Spleen (tissue), 11 donors: ENCODE data around the gene SLIT1. TPM values are rescaled to one million over a fixed set of nuclear protein-coding genes. Genes with fewer than 3 reads are reported as not detected.

Experiments
- DNase-seq: peaks from one replicate; pipeline ENCODE4 v3.0.0-alpha.2; 2020
- H3K27ac ChIP-seq, 8 donors: fragments of 200-600 bp; sonication (generic) in 7 of 8; 1 replicate in 4 of 8; 2 replicates in 4 of 8; pipeline versions ENCODE4 v1.5.0 to v1.8.0; 2016 to 2021; ENCODE audit warnings: inconsistent platforms in 4 of 8, mild to moderate bottlenecking in 4 of 8, moderate library complexity in 1 of 8
- H3K27me3 ChIP-seq, 7 donors: fragments of 200-600 bp; sonication (generic) in 6 of 7; replicated peaks in 1 of 7; 1 replicate in 4 of 7; 2 replicates in 3 of 7; pipeline versions ENCODE4 v1.5.0 to v1.8.0; 2016 to 2021; ENCODE audit warnings: inconsistent platforms in 3 of 7, mild to moderate bottlenecking in 1 of 7
- H3K36me3 ChIP-seq, 6 donors: fragments of 200-600 bp; sonication (generic) in 5 of 6; 1 replicate in 4 of 6; 2 replicates in 2 of 6; pipeline versions ENCODE4 v1.5.0 to v1.8.0; 2016 to 2021; ENCODE audit warnings: inconsistent platforms in 2 of 6
- H3K4me1 ChIP-seq, 6 donors: fragments of 200-600 bp; sonication (generic) in 5 of 6; 1 replicate in 3 of 6; 2 replicates in 3 of 6; pipeline versions ENCODE4 v1.5.0 to v1.8.0; 2016 to 2021; ENCODE audit warnings: inconsistent platforms in 3 of 6
- H3K4me3 ChIP-seq, 8 donors: fragments of 200-600 bp; sonication (generic) in 7 of 8; 1 replicate in 4 of 8; 2 replicates in 4 of 8; pipeline versions ENCODE4 v1.5.0 to v1.8.0; 2016 to 2021; ENCODE audit warnings: inconsistent platforms in 4 of 8, mild to moderate bottlenecking in 4 of 8, moderate library complexity in 2 of 8
- H3K9me3 ChIP-seq, 8 donors: fragments of 200-600 bp; sonication (generic) in 7 of 8; 1 replicate in 4 of 8; 2 replicates in 4 of 8; pipeline versions ENCODE4 v1.5.0 to v1.8.0; 2016 to 2021; ENCODE audit warnings: inconsistent platforms in 4 of 8
- CTCF ChIP-seq, 11 experiments: fragments of 200-600 bp in 7 of 11; fragments of 450-650 bp in 4 of 11; sonication (generic) in 4 of 11; IDR thresholded peaks in 8 of 11; conservative IDR thresholded peaks in 3 of 11; 1 replicate in 7 of 11; 2 replicates in 4 of 11; pipeline versions ENCODE4 v1.4.0 to v1.8.0; 2016 to 2021; ENCODE audit warnings: antibody characterized with exemption in 11 of 11, inconsistent platforms in 4 of 11, mild to moderate bottlenecking in 1 of 11
- POLR2A ChIP-seq, 3 donors: fragments of 450-650 bp; IDR thresholded peaks; one replicate each; pipeline ENCODE4 v1.5.1; 2017; ENCODE audit warnings: antibody characterized with exemption in 3 of 3, mild to moderate bottlenecking in 1 of 3
- POLR2AphosphoS5 ChIP-seq, 3 donors: sonication (generic); formaldehyde crosslinking; IDR thresholded peaks; one replicate each; pipeline ENCODE4 v1.5.1; 2017; ENCODE audit warnings: antibody characterized with exemption in 3 of 3
- WGBS, 5 donors: extraction: QIAGEN DNeasy Blood & Tissue Kit in 3 of 5; methylation state at CpG; one replicate each; pipeline versions ENCODE4 v1.1.5 to v1.1.7; 2013 to 2018; 5-methylcytosine and 5-hydroxymethylcytosine counted together
- intact Hi-C: fragments of 100-400 bp; cut with DNase I; formaldehyde crosslinking; loops from one replicate; pipeline ENCODE4 v1.15.0; 2023; ENCODE audit warnings: low total_unique reads
- polyA plus RNA-seq, 3 donors: library from polyadenylated mRNA; stranded (reverse); fragments of 200-250 nt; gene quantifications; one replicate each; pipeline ENCODE4 v1.2.1, GENCODE V29; 2013
- total RNA-seq, 7 donors: library from RNA; depleted of rRNA in 3 of 7; stranded (reverse); fragments of >200 nt in 3 of 7; fragmentation: NEBNext Ultra II Directional in 4 of 7; extraction: Animal tissue kit (Norgen Biotek cat#: 25700) in 4 of 7; gene quantifications; one replicate each; pipeline versions ENCODE4 v1.1.0 to v1.2.1, GENCODE V29; 2016 to 2021
- donor health status: healthy with polysubstance abuse.
- donor health status: DM: no; HTN: no; CAD: no; lungs with moderate emphysema.
- donor health status: DM: no; HTN: no; CAD: no.
- donor health status: Bipolar disorder and iron deficiency.
- donor health status: healthy.
- donor health status: DM: no; HTN: no; CAD: no.
- donor health status: DM: yes; HTN: yes; CAD: no.

SLIT1 gene
- total and polyA plus RNA-seq, 10 donors = 0.11 to 0.82 (median 0.52) TPM

GRCh38 chr10:97154162-97154561 lies 31.6 kb downstream of the SLIT1 start:
- peak; percentile 17 for DNase-seq
- Histone ChIP-seq H3K36me3 (no peaks in the 10 kb centered on the region), H3K27me3 (peaks cover 0 to 16% (median 0%) of the 10 kb centered on the region in 7 donors), H3K4me3 (no peak overlapping the region), H3K9me3 (no peaks in the 10 kb centered on the region), H3K27ac (no peak overlapping the region), H3K4me1 (no peaks in the 10 kb centered on the region)
- intact Hi-C loops = no loop called here
- TF ChIP-seq CTCF (IDR thresholded peaks at IDR 0.05 in 8 of 11, conservative IDR thresholded peaks at IDR 0.05 in 3 of 11) (no peak), POLR2AphosphoS5 (IDR thresholded peaks at IDR 0.05) (no peak), POLR2A (IDR thresholded peaks at IDR 0.05) (no peak)
- WGBS, 5 donors = 82 to 91% (median 83%) methylated on average over 4 of the region's 4 CpGs

GRCh38 chr10:97153270-97153850 lies 32.4 kb downstream of the SLIT1 start:
- TF ChIP-seq CTCF (IDR thresholded peaks at IDR 0.05 in 8 of 11, conservative IDR thresholded peaks at IDR 0.05 in 3 of 11) = no peak
- no peak for TF ChIP-seq POLR2A (IDR thresholded peaks at IDR 0.05)
- TF ChIP-seq POLR2AphosphoS5 (IDR thresholded peaks at IDR 0.05) = no peak
- no peaks in the 10 kb centered on the region for H3K36me3 ChIP-seq
- intact Hi-C loops = no loop called here
- H3K4me1 ChIP-seq = no peaks in the 10 kb centered on the region
- no peak overlapping the region for H3K27ac ChIP-seq
- no peak overlapping the region for H3K4me3 ChIP-seq
- no peaks in the 10 kb centered on the region for H3K9me3 ChIP-seq
- peak; percentile 21 for DNase-seq
- 82 to 94% (median 88%) methylated on average over 7 of the region's 7 CpGs for WGBS, 5 donors
- peaks cover 0 to 21% (median 0%) of the 10 kb centered on the region in 7 donors for H3K27me3 ChIP-seq

- no peak overlapping the region for H3K4me3 ChIP-seq
- no peak for DNase-seq
Measured at GRCh38 chr10:97151307-97151914, 34.3 kb downstream of the SLIT1 start.

More at GRCh38 chr10:97151307-97151914, 34.3 kb downstream of the SLIT1 start:
- Histone ChIP-seq H3K4me1 (no peaks in the 10 kb centered on the region), H3K9me3 (no peaks in the 10 kb centered on the region), H3K27me3 (peaks cover 0 to 21% (median 0%) of the 10 kb centered on the region in 7 donors), H3K27ac (no peak overlapping the region), H3K36me3 (no peaks in the 10 kb centered on the region)
- TF ChIP-seq POLR2AphosphoS5 (IDR thresholded peaks at IDR 0.05) = no peak
- TF ChIP-seq CTCF (IDR thresholded peaks at IDR 0.05 in 8 of 11, conservative IDR thresholded peaks at IDR 0.05 in 3 of 11) = no peak
- no peak for TF ChIP-seq POLR2A (IDR thresholded peaks at IDR 0.05)
- WGBS, 5 donors = 82 to 90% (median 83%) methylated on average over 6 of the region's 6 CpGs
- intact Hi-C loops = no loop called here
